Panc1 (cell line): ENCODE data around the gene ADAD2.

Experiments
- REST ChIP-seq, 2 experiments: IDR thresholded peaks; 2 replicates each; pipeline ENCODE4 v1.6.1; 2011 to 2012; ENCODE audit warnings: low read depth in 2 of 2, control low read depth in 1 of 2, low read length in 1 of 2, mild to moderate bottlenecking in 1 of 2, moderate library complexity in 1 of 2; ENCODE audit not compliant: insufficient read depth in 1 of 2
- SIN3A ChIP-seq: IDR thresholded peaks from 2 replicates; pipeline ENCODE4 v1.6.1; 2012; ENCODE audit warnings: low read depth, mild to moderate bottlenecking, low read length, moderate library complexity, borderline replicate concordance; ENCODE audit not compliant: insufficient read depth
- TCF7L2 ChIP-seq: IDR thresholded peaks from 2 replicates; pipeline ENCODE4 v1.6.1; 2011; ENCODE audit warnings: mild to moderate bottlenecking, low read depth, low read length, inconsistent platforms
- TF ChIP-seq, protein P1 (sequence below): fragments of 450-650 bp; IDR thresholded peaks from 2 replicates; pipeline ENCODE4 v1.5.1; 2017; ENCODE audit warnings: mild to moderate bottlenecking

DNA sequence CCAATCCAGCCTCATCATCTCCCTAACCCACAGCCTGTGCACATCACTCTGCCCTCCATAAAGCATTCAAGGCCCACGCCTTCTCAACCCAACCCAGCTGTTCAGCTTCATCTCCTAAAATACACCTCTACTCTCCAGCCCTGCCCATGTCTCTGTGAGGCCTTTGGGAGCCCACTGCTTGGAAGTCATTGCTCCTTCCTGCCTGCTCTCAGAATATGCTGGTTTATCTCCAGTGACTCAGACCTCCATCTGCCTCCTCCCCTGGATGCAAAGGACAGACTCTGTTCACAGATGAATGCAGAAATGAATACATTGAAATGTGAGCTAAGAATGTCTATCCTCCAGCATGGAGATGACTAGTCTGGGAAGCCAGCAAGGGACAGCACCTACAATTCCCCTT is 29.9 kb downstream of the ADAD2 start:
- TF ChIP-seq, protein P1, sequence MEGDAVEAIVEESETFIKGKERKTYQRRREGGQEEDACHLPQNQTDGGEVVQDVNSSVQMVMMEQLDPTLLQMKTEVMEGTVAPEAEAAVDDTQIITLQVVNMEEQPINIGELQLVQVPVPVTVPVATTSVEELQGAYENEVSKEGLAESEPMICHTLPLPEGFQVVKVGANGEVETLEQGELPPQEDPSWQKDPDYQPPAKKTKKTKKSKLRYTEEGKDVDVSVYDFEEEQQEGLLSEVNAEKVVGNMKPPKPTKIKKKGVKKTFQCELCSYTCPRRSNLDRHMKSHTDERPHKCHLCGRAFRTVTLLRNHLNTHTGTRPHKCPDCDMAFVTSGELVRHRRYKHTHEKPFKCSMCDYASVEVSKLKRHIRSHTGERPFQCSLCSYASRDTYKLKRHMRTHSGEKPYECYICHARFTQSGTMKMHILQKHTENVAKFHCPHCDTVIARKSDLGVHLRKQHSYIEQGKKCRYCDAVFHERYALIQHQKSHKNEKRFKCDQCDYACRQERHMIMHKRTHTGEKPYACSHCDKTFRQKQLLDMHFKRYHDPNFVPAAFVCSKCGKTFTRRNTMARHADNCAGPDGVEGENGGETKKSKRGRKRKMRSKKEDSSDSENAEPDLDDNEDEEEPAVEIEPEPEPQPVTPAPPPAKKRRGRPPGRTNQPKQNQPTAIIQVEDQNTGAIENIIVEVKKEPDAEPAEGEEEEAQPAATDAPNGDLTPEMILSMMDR: no peak
- TF ChIP-seq REST (IDR thresholded peaks at IDR 0.05; ENCODE audit: insufficient read depth in 1 of 2, low read depth in 2 of 2, low read length in 1 of 2) (no peak), SIN3A (no peak), TCF7L2 (no peak)
